Body of pancreas (tissue), 4 donors: Measurements from ENCODE around the gene AATF. TPM values are rescaled to one million over a fixed set of nuclear protein-coding genes. Genes with fewer than 3 reads are reported as not detected.

Source experiments
- ATAC-seq: fragments of 150-250 bp; one replicate; pipeline ENCODE4 v1.9.1; 2016
- DNase-seq, 4 donors: peaks; one replicate each; pipeline ENCODE4 v3.0.0-alpha.2; 2019
- H3K27ac ChIP-seq, 4 donors: fragments of 200-600 bp; sonication (generic); 1 replicate in 3 of 4; 2 replicates in 1 of 4; pipeline versions ENCODE4 v1.5.1 to v1.6.1; 2016 to 2019; ENCODE audit warnings: mild to moderate bottlenecking in 1 of 4, mixed read lengths in 1 of 4, moderate library complexity in 1 of 4
- H3K27me3 ChIP-seq, 2 donors: fragments of 200-600 bp; sonication (generic); one replicate each; pipeline ENCODE4 v1.6.0; 2016; ENCODE audit warnings: mild to moderate bottlenecking in 1 of 2
- H3K36me3 ChIP-seq, 2 donors: fragments of 200-600 bp; sonication (generic); replicated peaks in 1 of 2; 2 replicates each; pipeline ENCODE4 v1.5.1; 2016; ENCODE audit warnings: low read depth in 2 of 2; ENCODE audit not compliant: insufficient read depth in 1 of 2
- H3K4me1 ChIP-seq: fragments of 200-600 bp; sonication (generic); one replicate; pipeline ENCODE4 v1.6.0; 2016
- H3K4me3 ChIP-seq, 2 donors: fragments of 200-600 bp; sonication (generic); 1 replicate in 1 of 2; 2 replicates in 1 of 2; pipeline ENCODE4 v1.5.1; 2016 to 2019
- H3K9me3 ChIP-seq, 3 donors: fragments of 200-600 bp; sonication (generic); 1 replicate in 2 of 3; 2 replicates in 1 of 3; pipeline ENCODE4 v1.5.1; 2016
- POLR2A ChIP-seq, 3 donors: fragments of 450-650 bp; IDR thresholded peaks; one replicate each; pipeline ENCODE4 v1.6.1; 2016; ENCODE audit warnings: antibody characterized with exemption in 3 of 3, mild to moderate bottlenecking in 2 of 3
- WGBS, 2 donors: methylation state at CpG; one replicate each; pipeline ENCODE4 v1.1.5; 2017; 5-methylcytosine and 5-hydroxymethylcytosine counted together
- intact Hi-C: fragments of 100-400 bp; cut with DNase I; formaldehyde crosslinking; loops from one replicate; pipeline ENCODE4 v1.15.1; 2023
- total RNA-seq, 2 donors: library from RNA; depleted of rRNA; stranded (reverse); fragments of >200 nt; gene quantifications; one replicate each; pipeline ENCODE4 v1.1.0, GENCODE V29; 2016
- TF ChIP-seq, protein P1 (sequence below), 7 experiments: fragments of 450-650 bp in 4 of 7; fragments of 200-600 bp in 3 of 7; sonication (generic) in 3 of 7; IDR thresholded peaks; one replicate each; pipeline ENCODE4 v1.5.1; 2016 to 2019; ENCODE audit warnings: antibody characterized with exemption in 7 of 7

Gene AATF
- total RNA-seq, 2 donors from 2014 or later = 16.5 to 28.3 TPM

DNA sequence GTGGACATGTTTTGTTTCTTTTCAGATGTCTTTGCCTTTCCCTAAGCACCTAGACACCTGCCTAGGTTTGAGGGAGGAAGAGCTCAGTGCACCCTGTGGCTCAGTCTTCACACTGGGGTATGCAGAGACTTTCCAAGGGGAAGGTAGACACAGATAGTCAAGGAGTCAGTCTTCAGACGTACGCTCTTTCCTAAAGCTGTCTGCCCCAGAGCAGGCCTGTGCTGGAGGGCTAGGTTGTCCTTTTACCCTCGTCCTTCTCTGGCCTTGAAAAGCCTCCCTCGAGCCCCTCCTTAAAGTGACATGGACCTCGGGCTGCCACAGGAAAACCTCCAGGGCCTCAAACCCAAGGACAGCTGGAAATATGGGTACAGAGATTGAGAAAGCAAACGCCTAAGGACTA, 103.7 kb downstream of the AATF start:
- intact Hi-C loops = no loop called here
- TF ChIP-seq, protein P1, sequence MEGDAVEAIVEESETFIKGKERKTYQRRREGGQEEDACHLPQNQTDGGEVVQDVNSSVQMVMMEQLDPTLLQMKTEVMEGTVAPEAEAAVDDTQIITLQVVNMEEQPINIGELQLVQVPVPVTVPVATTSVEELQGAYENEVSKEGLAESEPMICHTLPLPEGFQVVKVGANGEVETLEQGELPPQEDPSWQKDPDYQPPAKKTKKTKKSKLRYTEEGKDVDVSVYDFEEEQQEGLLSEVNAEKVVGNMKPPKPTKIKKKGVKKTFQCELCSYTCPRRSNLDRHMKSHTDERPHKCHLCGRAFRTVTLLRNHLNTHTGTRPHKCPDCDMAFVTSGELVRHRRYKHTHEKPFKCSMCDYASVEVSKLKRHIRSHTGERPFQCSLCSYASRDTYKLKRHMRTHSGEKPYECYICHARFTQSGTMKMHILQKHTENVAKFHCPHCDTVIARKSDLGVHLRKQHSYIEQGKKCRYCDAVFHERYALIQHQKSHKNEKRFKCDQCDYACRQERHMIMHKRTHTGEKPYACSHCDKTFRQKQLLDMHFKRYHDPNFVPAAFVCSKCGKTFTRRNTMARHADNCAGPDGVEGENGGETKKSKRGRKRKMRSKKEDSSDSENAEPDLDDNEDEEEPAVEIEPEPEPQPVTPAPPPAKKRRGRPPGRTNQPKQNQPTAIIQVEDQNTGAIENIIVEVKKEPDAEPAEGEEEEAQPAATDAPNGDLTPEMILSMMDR (IDR thresholded peaks at IDR 0.05) = no peak
- no peak for TF ChIP-seq POLR2A (IDR thresholded peaks at IDR 0.05)
- H3K4me1 ChIP-seq = no peaks in the 10 kb centered on the region
- peaks cover 0 to 8% of the 10 kb centered on the region in 2 donors for H3K36me3 ChIP-seq
- DNase-seq = no peak
- H3K4me3 ChIP-seq = no peak overlapping the region
- no peak for ATAC-seq
- no peaks in the 10 kb centered on the region for H3K9me3 ChIP-seq
- 78 to 85% methylated on average over 6 of the region's 6 CpGs for WGBS, 2 donors
- no peak overlapping the region for H3K27ac ChIP-seq
- H3K27me3 ChIP-seq = no peaks in the 10 kb centered on the region

DNA sequence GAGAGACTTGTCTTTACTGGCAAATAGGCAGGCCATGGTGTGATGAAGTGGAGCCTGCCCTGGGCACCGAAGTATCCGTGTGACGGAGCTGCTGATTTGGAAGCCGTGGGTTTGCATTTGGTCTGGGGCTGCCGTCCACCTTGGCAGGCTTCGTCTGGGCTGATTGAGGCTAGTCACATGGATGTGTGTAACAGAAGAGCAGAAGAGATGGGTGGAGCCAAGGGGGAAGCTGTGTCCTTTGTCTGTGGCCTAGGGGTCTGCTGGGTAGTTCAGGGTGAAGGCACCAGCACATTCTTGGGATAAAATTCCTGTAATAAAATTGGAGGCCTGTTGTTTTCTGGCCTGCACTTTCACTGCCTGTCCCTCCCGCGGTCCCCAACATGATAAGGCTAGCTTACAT, 106.1 kb downstream of the AATF start:
- no peak overlapping the region for H3K27ac ChIP-seq
- DNase-seq (no peak), ATAC-seq (no peak)
- no peaks in the 10 kb centered on the region for H3K9me3 ChIP-seq
- intact Hi-C loops = no loop called here
- no peaks in the 10 kb centered on the region for H3K27me3 ChIP-seq
- no peaks in the 10 kb centered on the region for H3K4me1 ChIP-seq
- H3K36me3 ChIP-seq = peaks cover 0 to 10% of the 10 kb centered on the region in 2 donors
- H3K4me3 ChIP-seq = no peak overlapping the region
- TF ChIP-seq POLR2A (IDR thresholded peaks at IDR 0.05) = no peak
- TF ChIP-seq, protein P1 (IDR thresholded peaks at IDR 0.05) = no peak
- 92 to 95% methylated on average over 8 of the region's 8 CpGs for WGBS, 2 donors

DNA sequence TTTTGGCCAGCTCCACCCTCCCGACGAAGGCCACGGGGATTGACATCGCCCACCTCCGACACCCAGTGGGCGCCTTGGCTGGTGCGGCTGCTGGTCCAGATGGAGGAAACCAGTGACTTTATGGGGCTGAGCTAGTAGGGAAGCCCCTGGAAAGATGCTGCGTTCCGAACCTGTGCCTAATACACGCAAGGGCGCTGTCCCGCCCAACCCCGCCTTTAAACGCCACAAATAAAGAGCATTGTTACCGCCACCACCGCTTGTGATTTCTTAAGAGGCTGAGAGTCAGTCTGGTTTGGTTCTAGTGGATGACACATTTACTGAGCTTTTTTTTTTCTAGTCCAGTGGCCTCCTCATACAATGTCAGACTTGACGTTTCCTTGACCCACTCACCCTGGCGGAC, 107.9 kb downstream of the AATF start:
- 95 to 97% methylated on average over 18 of the region's 18 CpGs for WGBS, 2 donors
- intact Hi-C loops = no loop called here
- DNase-seq = no peak
- Histone ChIP-seq H3K4me3 (no peak overlapping the region), H3K27me3 (no peaks in the 10 kb centered on the region), H3K36me3 (peaks cover 0 to 10% of the 10 kb centered on the region in 2 donors), H3K27ac (no peak overlapping the region), H3K9me3 (no peaks in the 10 kb centered on the region), H3K4me1 (no peaks in the 10 kb centered on the region)
- no peak for ATAC-seq
- TF ChIP-seq, protein P1 (IDR thresholded peaks at IDR 0.05) = no peak
- no peak for TF ChIP-seq POLR2A (IDR thresholded peaks at IDR 0.05)

DNA sequence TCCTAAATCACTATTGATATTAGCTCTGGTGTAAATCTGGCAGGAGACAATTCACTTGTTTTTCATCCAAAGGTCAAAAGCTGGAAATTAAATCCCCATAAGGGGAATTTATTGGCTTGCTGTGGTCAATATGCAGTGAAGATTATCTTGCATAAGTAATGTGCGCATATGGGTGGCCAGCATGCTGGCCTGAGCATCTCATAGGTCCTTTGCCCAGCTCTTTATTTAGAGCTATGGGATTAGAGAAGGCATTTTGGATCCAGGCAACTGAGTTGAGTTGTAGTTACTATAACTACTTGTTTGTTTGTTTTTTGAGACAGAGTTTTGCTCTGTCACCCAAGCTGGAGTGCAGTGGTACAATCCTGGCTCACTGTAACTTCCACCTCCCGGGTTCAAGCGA, 110.7 kb downstream of the AATF start:
- no peak for TF ChIP-seq POLR2A (IDR thresholded peaks at IDR 0.05)
- TF ChIP-seq, protein P1 (IDR thresholded peaks at IDR 0.05) = no peak
- H3K36me3 ChIP-seq = peaks cover 0 to 10% of the 10 kb centered on the region in 2 donors
- no peak overlapping the region for H3K4me3 ChIP-seq
- no peaks in the 10 kb centered on the region for H3K4me1 ChIP-seq
- H3K9me3 ChIP-seq = no peaks in the 10 kb centered on the region
- ATAC-seq = no peak
- WGBS, 2 donors = 92 to 97% methylated on average over 3 of the region's 3 CpGs
- DNase-seq = no peak
- intact Hi-C loops = no loop called here
- H3K27me3 ChIP-seq = no peaks in the 10 kb centered on the region
- no peak overlapping the region for H3K27ac ChIP-seq

DNA sequence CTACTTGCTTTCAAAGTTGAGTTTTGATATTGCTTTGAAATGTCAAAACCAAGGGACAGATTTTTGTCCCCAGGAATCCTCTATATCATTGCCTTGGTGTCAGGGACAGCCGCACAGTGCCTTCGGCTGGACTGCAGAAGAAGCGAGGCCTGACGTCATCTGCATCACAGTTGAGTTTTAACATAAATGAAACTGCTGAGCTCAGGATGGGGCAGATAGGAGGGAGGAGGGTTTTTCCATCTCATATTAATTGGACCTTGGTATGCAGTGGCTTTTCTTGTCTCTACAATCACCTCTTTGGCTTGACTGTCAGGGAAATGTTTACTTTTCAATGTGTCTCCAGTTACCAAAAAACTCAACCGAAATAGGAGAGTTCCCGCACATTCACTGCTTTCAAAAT, 111.3 kb downstream of the AATF start:
- Histone ChIP-seq H3K4me3 (no peak overlapping the region), H3K4me1 (no peaks in the 10 kb centered on the region), H3K9me3 (no peaks in the 10 kb centered on the region), H3K27ac (no peak overlapping the region), H3K36me3 (peaks cover 0 to 10% of the 10 kb centered on the region in 2 donors), H3K27me3 (no peaks in the 10 kb centered on the region)
- ATAC-seq = no peak
- TF ChIP-seq, protein P1 (IDR thresholded peaks at IDR 0.05) = no peak
- 66 to 77% methylated on average over 6 of the region's 6 CpGs for WGBS, 2 donors
- intact Hi-C loops = no loop called here
- DNase-seq = no peak
